Measurements from ENCODE around the gene ASMTL.

DNA sequence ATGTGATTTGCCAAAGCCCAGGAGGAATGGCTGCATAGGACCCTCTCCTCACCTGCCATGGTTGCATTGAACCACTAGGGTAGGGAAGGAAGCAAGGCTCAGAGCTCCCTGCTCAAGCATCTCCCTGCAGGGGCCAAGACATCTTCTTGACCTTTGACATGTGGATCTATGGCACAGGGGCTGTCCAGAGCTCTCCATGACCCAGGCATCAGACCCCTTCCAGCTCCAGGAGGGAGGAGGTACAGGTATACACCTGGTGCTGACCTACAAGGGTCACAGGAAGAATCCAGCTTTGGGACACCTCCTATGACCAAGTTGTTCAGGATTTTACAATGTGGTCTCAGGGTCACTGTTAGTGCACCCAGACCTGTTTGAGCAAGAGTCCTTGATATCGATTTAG is 23.2 kb upstream of the ASMTL start:
- TF ChIP-seq EZH2 (IDR thresholded peaks at IDR 0.05; ENCODE audit: low read depth, unreplicated experiment) (no peak), POLR2AphosphoS5 (IDR thresholded peaks at IDR 0.05; ENCODE audit: low read depth) (no peak), NANOG (IDR thresholded peaks at IDR 0.05; ENCODE audit: borderline replicate concordance) (no peak), JUNB (IDR thresholded peaks at IDR 0.05; ENCODE audit: unreplicated experiment) (no peak), CREB1 (CRISPR knock-in tag; IDR thresholded peaks at IDR 0.05; ENCODE audit: low read depth) (no peak), ZNF331 (CRISPR knock-in tag; IDR thresholded peaks at IDR 0.05; ENCODE audit: low read depth) (no peak), EZH2phosphoT487 (IDR thresholded peaks at IDR 0.05; ENCODE audit: unreplicated experiment) (no peak), ZNF114 (CRISPR knock-in tag; IDR thresholded peaks at IDR 0.05) (no peak), STAT1 (IDR thresholded peaks at IDR 0.05; ENCODE audit: unreplicated experiment) (no peak)
- TF ChIP-seq, protein P1, sequence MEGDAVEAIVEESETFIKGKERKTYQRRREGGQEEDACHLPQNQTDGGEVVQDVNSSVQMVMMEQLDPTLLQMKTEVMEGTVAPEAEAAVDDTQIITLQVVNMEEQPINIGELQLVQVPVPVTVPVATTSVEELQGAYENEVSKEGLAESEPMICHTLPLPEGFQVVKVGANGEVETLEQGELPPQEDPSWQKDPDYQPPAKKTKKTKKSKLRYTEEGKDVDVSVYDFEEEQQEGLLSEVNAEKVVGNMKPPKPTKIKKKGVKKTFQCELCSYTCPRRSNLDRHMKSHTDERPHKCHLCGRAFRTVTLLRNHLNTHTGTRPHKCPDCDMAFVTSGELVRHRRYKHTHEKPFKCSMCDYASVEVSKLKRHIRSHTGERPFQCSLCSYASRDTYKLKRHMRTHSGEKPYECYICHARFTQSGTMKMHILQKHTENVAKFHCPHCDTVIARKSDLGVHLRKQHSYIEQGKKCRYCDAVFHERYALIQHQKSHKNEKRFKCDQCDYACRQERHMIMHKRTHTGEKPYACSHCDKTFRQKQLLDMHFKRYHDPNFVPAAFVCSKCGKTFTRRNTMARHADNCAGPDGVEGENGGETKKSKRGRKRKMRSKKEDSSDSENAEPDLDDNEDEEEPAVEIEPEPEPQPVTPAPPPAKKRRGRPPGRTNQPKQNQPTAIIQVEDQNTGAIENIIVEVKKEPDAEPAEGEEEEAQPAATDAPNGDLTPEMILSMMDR (conservative IDR thresholded peaks at IDR 0.05; ENCODE audit: low read depth in 2 of 2) = no peak
- TF ChIP-seq, protein P2, sequence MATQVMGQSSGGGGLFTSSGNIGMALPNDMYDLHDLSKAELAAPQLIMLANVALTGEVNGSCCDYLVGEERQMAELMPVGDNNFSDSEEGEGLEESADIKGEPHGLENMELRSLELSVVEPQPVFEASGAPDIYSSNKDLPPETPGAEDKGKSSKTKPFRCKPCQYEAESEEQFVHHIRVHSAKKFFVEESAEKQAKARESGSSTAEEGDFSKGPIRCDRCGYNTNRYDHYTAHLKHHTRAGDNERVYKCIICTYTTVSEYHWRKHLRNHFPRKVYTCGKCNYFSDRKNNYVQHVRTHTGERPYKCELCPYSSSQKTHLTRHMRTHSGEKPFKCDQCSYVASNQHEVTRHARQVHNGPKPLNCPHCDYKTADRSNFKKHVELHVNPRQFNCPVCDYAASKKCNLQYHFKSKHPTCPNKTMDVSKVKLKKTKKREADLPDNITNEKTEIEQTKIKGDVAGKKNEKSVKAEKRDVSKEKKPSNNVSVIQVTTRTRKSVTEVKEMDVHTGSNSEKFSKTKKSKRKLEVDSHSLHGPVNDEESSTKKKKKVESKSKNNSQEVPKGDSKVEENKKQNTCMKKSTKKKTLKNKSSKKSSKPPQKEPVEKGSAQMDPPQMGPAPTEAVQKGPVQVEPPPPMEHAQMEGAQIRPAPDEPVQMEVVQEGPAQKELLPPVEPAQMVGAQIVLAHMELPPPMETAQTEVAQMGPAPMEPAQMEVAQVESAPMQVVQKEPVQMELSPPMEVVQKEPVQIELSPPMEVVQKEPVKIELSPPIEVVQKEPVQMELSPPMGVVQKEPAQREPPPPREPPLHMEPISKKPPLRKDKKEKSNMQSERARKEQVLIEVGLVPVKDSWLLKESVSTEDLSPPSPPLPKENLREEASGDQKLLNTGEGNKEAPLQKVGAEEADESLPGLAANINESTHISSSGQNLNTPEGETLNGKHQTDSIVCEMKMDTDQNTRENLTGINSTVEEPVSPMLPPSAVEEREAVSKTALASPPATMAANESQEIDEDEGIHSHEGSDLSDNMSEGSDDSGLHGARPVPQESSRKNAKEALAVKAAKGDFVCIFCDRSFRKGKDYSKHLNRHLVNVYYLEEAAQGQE (IDR thresholded peaks at IDR 0.05; ENCODE audit: unreplicated experiment) = no peak
- TF ChIP-seq, protein P3, sequence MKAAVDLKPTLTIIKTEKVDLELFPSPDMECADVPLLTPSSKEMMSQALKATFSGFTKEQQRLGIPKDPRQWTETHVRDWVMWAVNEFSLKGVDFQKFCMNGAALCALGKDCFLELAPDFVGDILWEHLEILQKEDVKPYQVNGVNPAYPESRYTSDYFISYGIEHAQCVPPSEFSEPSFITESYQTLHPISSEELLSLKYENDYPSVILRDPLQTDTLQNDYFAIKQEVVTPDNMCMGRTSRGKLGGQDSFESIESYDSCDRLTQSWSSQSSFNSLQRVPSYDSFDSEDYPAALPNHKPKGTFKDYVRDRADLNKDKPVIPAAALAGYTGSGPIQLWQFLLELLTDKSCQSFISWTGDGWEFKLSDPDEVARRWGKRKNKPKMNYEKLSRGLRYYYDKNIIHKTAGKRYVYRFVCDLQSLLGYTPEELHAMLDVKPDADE (IDR thresholded peaks at IDR 0.05) = no peak

Measured in GM23338 (cell line).